Liver (tissue), 9 donors: ENCODE measurements around the gene CNOT4. TPM values are rescaled to one million over a fixed set of nuclear protein-coding genes. Genes with fewer than 3 reads are reported as not detected.

Source experiments
- DNase-seq: peaks from one replicate; pipeline ENCODE4 v3.0.0-alpha.2; 2017; ENCODE audit warnings: low spot score
- H3K27ac ChIP-seq, 2 donors: one replicate each; pipeline ENCODE4 v1.7.0; 2013; ENCODE audit warnings: inconsistent platforms in 2 of 2, low read length in 2 of 2, control low read depth in 1 of 2, low read depth in 1 of 2, mild to moderate bottlenecking in 1 of 2
- H3K27me3 ChIP-seq, 4 donors: one replicate each; pipeline versions ENCODE4 v1.6.1 to v1.7.0; 2013; ENCODE audit warnings: low read length in 3 of 4, inconsistent platforms in 1 of 4, mild to moderate bottlenecking in 1 of 4, moderate library complexity in 1 of 4; ENCODE audit not compliant: control insufficient read depth in 4 of 4, insufficient read depth in 4 of 4
- H3K36me3 ChIP-seq, 4 donors: one replicate each; pipeline versions ENCODE4 v1.6.1 to v1.7.0; 2013; ENCODE audit warnings: low read length in 3 of 4, mild to moderate bottlenecking in 3 of 4, low read depth in 1 of 4, moderate library complexity in 1 of 4; ENCODE audit not compliant: control insufficient read depth in 4 of 4, insufficient read depth in 3 of 4
- H3K4me1 ChIP-seq, 4 donors: one replicate each; pipeline versions ENCODE4 v1.6.1 to v1.7.0; 2013; ENCODE audit warnings: low read length in 3 of 4, mild to moderate bottlenecking in 3 of 4, moderate library complexity in 1 of 4; ENCODE audit not compliant: control insufficient read depth in 4 of 4, insufficient read depth in 4 of 4
- H3K4me3 ChIP-seq, 3 donors: one replicate each; pipeline versions ENCODE4 v1.6.1 to v1.7.0; 2013; ENCODE audit warnings: low read length in 3 of 3, control low read depth in 1 of 3, low read depth in 1 of 3, mild to moderate bottlenecking in 1 of 3
- H3K9ac ChIP-seq, 2 donors: one replicate each; pipeline ENCODE4 v1.7.0; 2013; ENCODE audit warnings: low read length in 2 of 2, mild to moderate bottlenecking in 2 of 2, moderate library complexity in 2 of 2, control low read depth in 1 of 2, low read depth in 1 of 2
- H3K9me3 ChIP-seq, 4 donors: one replicate each; pipeline versions ENCODE4 v1.6.1 to v1.7.0; 2013; ENCODE audit warnings: low read length in 3 of 4; ENCODE audit not compliant: control insufficient read depth in 4 of 4
- ATF3 ChIP-seq: IDR thresholded peaks from 2 replicates; pipeline ENCODE4 v1.6.1; 2016; ENCODE audit warnings: antibody characterized with exemption
- CTCF ChIP-seq: fragments of 150-350 bp; IDR thresholded peaks from 2 replicates; pipeline ENCODE4 v1.5.1; 2017; ENCODE audit warnings: improper control_type of control experiment, low read depth, low read length; ENCODE audit not compliant: missing input control
- FOXA1 ChIP-seq: IDR thresholded peaks from 2 replicates; pipeline ENCODE4 v1.6.1; 2016; ENCODE audit warnings: antibody characterized with exemption
- FOXA2 ChIP-seq: IDR thresholded peaks from 2 replicates; pipeline ENCODE4 v1.6.1; 2016; ENCODE audit warnings: antibody characterized with exemption
- GABPA ChIP-seq, 2 donors: IDR thresholded peaks in 1 of 2; conservative IDR thresholded peaks in 1 of 2; 2 replicates each; pipeline ENCODE4 v1.6.1; 2016; ENCODE audit warnings: antibody characterized with exemption in 2 of 2, mild to moderate bottlenecking in 1 of 2, moderate library complexity in 1 of 2
- HNF4A ChIP-seq, 2 donors: conservative IDR thresholded peaks; 2 replicates each; pipeline ENCODE4 v1.6.1; 2016; ENCODE audit warnings: antibody characterized with exemption in 2 of 2, mild to moderate bottlenecking in 2 of 2
- HNF4G ChIP-seq: IDR thresholded peaks from 2 replicates; pipeline ENCODE4 v1.6.1; 2016; ENCODE audit warnings: antibody characterized with exemption
- NR2F2 ChIP-seq: IDR thresholded peaks from 2 replicates; pipeline ENCODE4 v1.6.1; 2016; ENCODE audit warnings: antibody characterized with exemption
- RAD21 ChIP-seq, 2 donors: IDR thresholded peaks; 2 replicates each; pipeline ENCODE4 v1.6.1; 2016; ENCODE audit warnings: antibody characterized with exemption in 2 of 2, mild to moderate bottlenecking in 2 of 2
- RXRA ChIP-seq, 2 donors: IDR thresholded peaks; 2 replicates each; pipeline ENCODE4 v1.6.1; 2017 to 2018; ENCODE audit warnings: antibody characterized with exemption in 2 of 2, mild to moderate bottlenecking in 1 of 2
- YY1 ChIP-seq: IDR thresholded peaks from 2 replicates; pipeline ENCODE4 v1.6.1; 2016; ENCODE audit warnings: antibody characterized with exemption, mild to moderate bottlenecking
- ZBTB33 ChIP-seq: IDR thresholded peaks from 2 replicates; pipeline ENCODE4 v1.6.1; 2016; ENCODE audit warnings: antibody characterized with exemption
- WGBS: extraction: QIAGEN DNeasy Blood & Tissue Kit; methylation state at CpG from one replicate; pipeline ENCODE4 v1.1.7; 2013; 5-methylcytosine and 5-hydroxymethylcytosine counted together
- polyA plus RNA-seq, 2 donors: library from polyadenylated mRNA; stranded (reverse) in 1 of 2; unstranded in 1 of 2; fragments of 200-250 nt in 1 of 2; fragments of >200 nt in 1 of 2; fragmentation: Nextera tagmentation in 1 of 2; extraction: Ambion mirVana in 1 of 2; gene quantifications; one replicate each; pipeline versions ENCODE4 v1.2.1 to v1.2.3, GENCODE V29; 2013 to 2015
- total RNA-seq, 2 donors: library from RNA; depleted of rRNA; stranded (reverse); fragments of >200 nt; gene quantifications; one replicate each; pipeline ENCODE4 v1.2.3, GENCODE V29; 2014
- donor health status: healthy.
- donor health status: healthy.
- donor health status: healthy.
- donor health status: healthy.
- donor health status: healthy.

CNOT4 gene
- total and polyA plus RNA-seq, 4 donors: 3.7 to 11.1 (median 8.6) TPM

GRCh38 chr7:135403302-135403701 is 106.6 kb downstream of the CNOT4 start:
- no peak for DNase-seq
- no peak overlapping the region for H3K9ac ChIP-seq
- peaks cover 0 to 7% (median 0%) of the 10 kb centered on the region in 4 donors for H3K36me3 ChIP-seq
- WGBS: 93% methylated on average over 3 of the region's 3 CpGs
- no peak for TF ChIP-seq GABPA (IDR thresholded peaks at IDR 0.05 in 1 of 2, conservative IDR thresholded peaks at IDR 0.05 in 1 of 2)
- TF ChIP-seq NR2F2: no peak
- TF ChIP-seq FOXA1: no peak
- no peak for TF ChIP-seq HNF4A (conservative IDR thresholded peaks at IDR 0.05)
- no peak for TF ChIP-seq YY1
- no peak for TF ChIP-seq CTCF
- no peak overlapping the region for H3K4me3 ChIP-seq
- H3K27ac ChIP-seq: no peak overlapping the region
- no peaks in the 10 kb centered on the region for H3K4me1 ChIP-seq
- H3K27me3 ChIP-seq: no peaks in the 10 kb centered on the region
- no peaks in the 10 kb centered on the region for H3K9me3 ChIP-seq

- Histone ChIP-seq H3K9ac (no peak overlapping the region), H3K4me3 (no peak overlapping the region), H3K27ac (no peak overlapping the region), H3K36me3 (peaks cover 0 to 16% (median 11%) of the 10 kb centered on the region in 4 donors), H3K9me3 (no peaks in the 10 kb centered on the region), H3K27me3 (no peaks in the 10 kb centered on the region), H3K4me1 (no peaks in the 10 kb centered on the region)
- no peak for DNase-seq
- no peak for TF ChIP-seq ZBTB33
- no peak for TF ChIP-seq CTCF
- TF ChIP-seq ATF3: no peak
- TF ChIP-seq FOXA1: no peak
- TF ChIP-seq FOXA2: no peak
- TF ChIP-seq RXRA (IDR thresholded peaks at IDR 0.05): no peak
- TF ChIP-seq RAD21 (IDR thresholded peaks at IDR 0.05): no peak
- no peak for TF ChIP-seq GABPA (IDR thresholded peaks at IDR 0.05 in 1 of 2, conservative IDR thresholded peaks at IDR 0.05 in 1 of 2)
- TF ChIP-seq HNF4G: no peak
Measured at GRCh38 chr7:135397689-135398088, 112.2 kb downstream of the CNOT4 start.

GRCh38 chr7:135392701-135393100 is 117.2 kb downstream of the CNOT4 start:
- Histone ChIP-seq H3K36me3 (peaks cover 0 to 18% (median 13%) of the 10 kb centered on the region in 4 donors), H3K9me3 (no peaks in the 10 kb centered on the region), H3K4me3 (no peak overlapping the region), H3K27ac (no peak overlapping the region), H3K9ac (no peak overlapping the region), H3K4me1 (no peaks in the 10 kb centered on the region), H3K27me3 (no peaks in the 10 kb centered on the region)
- WGBS: 84% methylated on average over 4 of the region's 4 CpGs
- no peak for TF ChIP-seq YY1
- DNase-seq: no peak
